Activated CD4-positive, alpha-beta T cell treated with anti-CD3 and anti-CD28 coated beads, Interleukin-2, amount 10 ng/mL, durations not matched to agents 7 days and 5 days (primary cell): Measurements from ENCODE around the gene OSMR. TPM values are rescaled to one million over a fixed set of nuclear protein-coding genes. Genes with fewer than 3 reads are reported as not detected.
A peak's percentile ranks its signal among the peaks of the same experiment; 100 is the strongest.

Source experiments
- CTCF ChIA-PET: fragments of 350-600 bp; sonication (Branson Sonifier 250); formaldehyde crosslinking; loops from one replicate; lab custom pipeline; 2021; ENCODE audit warnings: antibody characterized with exemption; lab: Charles Lee
- POLR2A ChIA-PET: fragments of 350-600 bp; sonication (Branson Sonifier 250); formaldehyde crosslinking; loops from one replicate; lab custom pipeline; 2021; ENCODE audit warnings: antibody characterized with exemption; lab: Charles Lee
- DNase-seq: peaks from one replicate; pipeline ENCODE4 v3.0.0-alpha.2; 2020
- H3K27ac Mint-ChIP-seq: one replicate; pipeline ENCODE4 v1.8.0; 2021; ENCODE audit warnings: mild to moderate bottlenecking, moderate library complexity, mixed read lengths
- H3K27me3 Mint-ChIP-seq: one replicate; pipeline ENCODE4 v1.8.0; 2021; ENCODE audit warnings: mixed read lengths
- H3K36me3 Mint-ChIP-seq: one replicate; pipeline ENCODE4 v1.8.0; 2021; ENCODE audit warnings: low read depth, mixed read lengths
- H3K4me1 Mint-ChIP-seq: one replicate; pipeline ENCODE4 v1.8.0; 2021; ENCODE audit warnings: mixed read lengths
- H3K4me3 Mint-ChIP-seq: one replicate; pipeline ENCODE4 v1.8.0; 2021; ENCODE audit warnings: mild to moderate bottlenecking, moderate library complexity, mixed read lengths
- H3K9me3 Mint-ChIP-seq: one replicate; pipeline ENCODE4 v1.8.0; 2021; ENCODE audit warnings: mixed read lengths
- total RNA-seq, 2 experiments: library from RNA; stranded (reverse); gene quantifications; one replicate each; pipeline ENCODE4 v1.2.3, GENCODE V29; 2021

Gene OSMR
- total RNA-seq, 2 experiments from 2014 or later = not detected

DNA sequence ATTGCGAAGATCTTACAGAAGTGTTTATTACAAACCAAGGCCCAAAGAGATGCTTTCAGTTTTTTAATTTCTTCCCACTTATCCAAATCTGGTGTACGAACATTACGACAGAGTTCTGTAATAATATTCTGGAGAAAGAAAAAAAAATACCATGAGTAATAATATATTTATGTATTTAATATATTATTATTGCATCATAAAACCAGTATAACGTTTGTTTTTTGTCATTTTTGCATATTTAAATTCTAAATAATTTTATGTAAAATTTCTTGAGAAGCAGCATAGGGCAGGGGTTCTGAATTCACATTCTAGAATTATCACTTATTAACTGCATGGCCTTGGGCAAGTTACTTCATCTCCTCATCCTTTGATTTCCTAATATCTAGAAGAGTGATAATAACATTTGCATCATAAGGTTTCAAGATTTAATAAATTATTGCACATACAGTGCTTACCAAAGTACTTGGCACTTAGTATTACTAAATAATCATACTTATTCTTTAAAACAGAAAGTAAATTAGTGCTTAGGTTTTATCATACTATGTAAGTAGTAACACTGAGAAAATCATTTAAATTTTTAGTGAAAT lies 107.7 kb downstream of the OSMR start:
- ChIA-PET CTCF (no interaction called here), POLR2A (no interaction called here)
- Mint-ChIP-seq H3K9me3 (no peaks in the 10 kb centered on the region), H3K4me1 (no peaks in the 10 kb centered on the region), H3K27me3 (no peaks in the 10 kb centered on the region), H3K27ac (no peak overlapping the region), H3K36me3 (peaks cover 51% of the 10 kb centered on the region), H3K4me3 (no peak overlapping the region)
- no peak for DNase-seq

- Mint-ChIP-seq H3K4me1 (no peaks in the 10 kb centered on the region), H3K4me3 (no peak overlapping the region), H3K9me3 (no peaks in the 10 kb centered on the region), H3K27ac (no peak overlapping the region), H3K27me3 (no peaks in the 10 kb centered on the region), H3K36me3 (peaks cover 35% of the 10 kb centered on the region)
- ChIA-PET POLR2A (no interaction called here), CTCF (no interaction called here)
- no peak for DNase-seq
Measured at GRCh38 chr5:38961691-38962090, 115.9 kb downstream of the OSMR start.

DNA sequence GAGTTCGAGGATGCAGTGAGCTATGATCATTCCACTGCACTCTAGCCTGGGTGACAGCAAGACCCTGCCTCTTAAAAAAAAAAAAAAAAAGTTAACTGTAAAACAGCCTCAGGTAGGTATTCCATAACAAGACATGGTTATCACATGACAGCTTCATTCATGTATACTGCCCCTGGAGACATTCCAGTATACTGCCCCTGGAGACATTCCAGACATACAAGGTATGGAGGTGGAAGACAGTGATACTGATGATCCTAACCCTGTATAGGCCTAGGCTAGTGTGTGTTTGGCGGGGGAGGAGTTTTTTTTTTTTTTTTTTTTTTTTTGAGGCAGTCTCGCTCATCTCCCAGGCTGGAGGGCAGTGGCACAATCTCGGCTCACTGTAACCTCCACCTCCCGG lies 122.9 kb downstream of the OSMR start:
- CTCF ChIA-PET = interaction anchor here (1.0 to 1.5 kb wide), 3 partner anchors 10 to 44 kb away, joined by 3 to 9 read pairs (median 4); no protein-coding TSS in a partner anchor
- no peak for DNase-seq
- no peaks in the 10 kb centered on the region for H3K27me3 Mint-ChIP-seq
- H3K27ac Mint-ChIP-seq = no peak overlapping the region
- H3K4me3 Mint-ChIP-seq = no peak overlapping the region
- H3K9me3 Mint-ChIP-seq = no peaks in the 10 kb centered on the region
- POLR2A ChIA-PET = no interaction called here
- H3K36me3 Mint-ChIP-seq = peaks cover 27% of the 10 kb centered on the region
- no peaks in the 10 kb centered on the region for H3K4me1 Mint-ChIP-seq

DNA sequence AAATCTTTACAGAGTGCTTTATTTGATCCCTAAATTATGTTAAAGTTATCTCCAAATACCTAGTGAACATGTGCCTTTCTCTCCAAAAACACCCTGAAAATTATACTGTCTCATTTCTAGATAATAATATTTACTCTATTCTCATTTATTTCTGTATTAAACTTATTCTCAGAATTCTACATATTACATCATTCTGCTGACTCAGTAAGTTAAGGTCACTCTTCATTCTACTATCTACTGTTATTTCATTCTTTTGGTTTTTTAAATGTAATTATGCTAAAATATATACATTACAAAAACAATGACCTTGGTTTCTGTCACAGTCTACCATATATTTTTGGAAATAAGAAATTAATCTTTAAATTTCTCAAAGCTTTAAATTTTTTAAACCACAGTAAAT lies 132.2 kb downstream of the OSMR start:
- Mint-ChIP-seq H3K36me3 (peaks cover 31% of the 10 kb centered on the region), H3K4me3 (no peak overlapping the region), H3K27ac (no peak overlapping the region), H3K4me1 (peaks cover 2% of the 10 kb centered on the region), H3K9me3 (no peaks in the 10 kb centered on the region), H3K27me3 (no peaks in the 10 kb centered on the region)
- CTCF ChIA-PET = no interaction called here
- DNase-seq = no peak
- POLR2A ChIA-PET = no interaction called here

GRCh38 chr5:38979535-38979934 lies 133.7 kb downstream of the OSMR start:
- Mint-ChIP-seq H3K36me3 (peaks cover 26% of the 10 kb centered on the region), H3K4me3 (no peak overlapping the region), H3K4me1 (peaks cover 2% of the 10 kb centered on the region), H3K27me3 (no peaks in the 10 kb centered on the region), H3K9me3 (no peaks in the 10 kb centered on the region), H3K27ac (peak overlapping the region; percentile 60)
- DNase-seq = no peak
- ChIA-PET CTCF (interaction anchor here (1.4 kb wide), 1 partner anchor 11 kb away, joined by 9 read pairs; no protein-coding TSS in a partner anchor), POLR2A (no interaction called here)

Other genes with a start within 250 kb of the OSMR start
- gene RICTOR, start 228.4 kb downstream of the OSMR start, total RNA-seq = 10 to 100 TPM; 48.1 to 48.5 TPM